SH-SY5Y (cell line): ENCODE results near the gene DGLUCY.

ENCODE experiments used
- GATA2 ChIP-seq: IDR thresholded peaks from 2 replicates; pipeline ENCODE4 v1.6.1; 2011; ENCODE audit warnings: mild to moderate bottlenecking, low read depth, low read length
- GATA3 ChIP-seq: IDR thresholded peaks from 2 replicates; pipeline ENCODE4 v1.6.1; 2011; ENCODE audit warnings: low read depth, mild to moderate bottlenecking, low read length, moderate library complexity

DNA sequence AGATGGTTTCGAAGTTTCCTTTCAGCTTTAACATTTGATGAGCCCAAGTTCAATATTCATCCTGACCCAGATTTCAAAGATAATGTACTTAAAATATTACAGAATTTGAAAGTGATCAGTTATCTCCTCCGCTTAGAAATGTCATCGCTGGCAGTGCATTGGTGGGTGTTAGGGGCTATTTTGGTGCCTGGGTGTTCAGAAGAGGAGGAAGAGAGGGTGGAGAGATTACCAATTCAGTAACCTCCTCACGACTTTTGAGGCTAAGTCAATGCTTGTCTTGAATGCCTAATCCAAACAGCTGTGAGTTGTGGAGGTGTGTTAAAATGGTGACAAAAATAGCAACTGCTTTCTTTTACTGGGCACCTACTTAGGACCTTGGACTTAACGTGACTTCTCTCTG is 13.8 kb upstream of the DGLUCY start:
- no peak for TF ChIP-seq GATA3
- TF ChIP-seq GATA2 = no peak
